Measurements from ENCODE around the gene DCD. TPM values are rescaled to one million over a fixed set of nuclear protein-coding genes. Genes with fewer than 3 reads are reported as not detected.

Gene DCD
- total and polyA plus RNA-seq, 2 experiments from 2014 or later: not detected

GRCh38 chr12:54602661-54603060 is 45.5 kb downstream of the DCD start:
- WGBS (ENCODE audit: low lambda C conversion rate, missing lambda C conversion rate): 34% methylated on average over 2 of the region's 2 CpGs
- H3K27me3 ChIP-seq: peaks cover 12% of the 10 kb centered on the region
- H3K9me3 ChIP-seq (ENCODE audit: low read depth): no peaks in the 10 kb centered on the region
- H3K4me3 ChIP-seq: no peak overlapping the region
- H3K4me2 ChIP-seq: no peak overlapping the region
- H3K36me3 ChIP-seq (replicated peaks; ENCODE audit: insufficient read depth, low read depth): no peaks in the 10 kb centered on the region
- H4K20me1 ChIP-seq (ENCODE audit: insufficient read depth, poor library complexity, severe bottlenecking): no peaks in the 10 kb centered on the region
- no peak for DNase-seq (ENCODE audit: low spot score)
- no peak overlapping the region for H2AFZ ChIP-seq
- no peak for TF ChIP-seq EZH2phosphoT487 (IDR thresholded peaks at IDR 0.05; ENCODE audit: low read depth, severe bottlenecking, unreplicated experiment)
- no peak for TF ChIP-seq CTCF (IDR thresholded peaks at IDR 0.05; ENCODE audit: poor library complexity)
- TF ChIP-seq EZH2 (IDR thresholded peaks at IDR 0.05; ENCODE audit: borderline replicate concordance): no peak
- H3K79me2 ChIP-seq: no peaks in the 10 kb centered on the region
- H3K27ac ChIP-seq: no peak overlapping the region
- H3K9me2 ChIP-seq (replicated peaks; ENCODE audit: insufficient read depth): no peaks in the 10 kb centered on the region
- H3K4me1 ChIP-seq (ENCODE audit: insufficient read depth): no peaks in the 10 kb centered on the region

- H4K20me1 ChIP-seq (ENCODE audit: insufficient read depth, poor library complexity, severe bottlenecking): no peaks in the 10 kb centered on the region
- H3K4me3 ChIP-seq: no peak overlapping the region
- peak; percentile 35 for DNase-seq (ENCODE audit: low spot score)
- H3K9me2 ChIP-seq (replicated peaks; ENCODE audit: insufficient read depth): no peaks in the 10 kb centered on the region
- H3K36me3 ChIP-seq (replicated peaks; ENCODE audit: insufficient read depth, low read depth): no peaks in the 10 kb centered on the region
- H3K4me2 ChIP-seq: no peak overlapping the region
- no peak overlapping the region for H3K27ac ChIP-seq
- no peaks in the 10 kb centered on the region for H3K79me2 ChIP-seq
- no peaks in the 10 kb centered on the region for H3K4me1 ChIP-seq (ENCODE audit: insufficient read depth)
- TF ChIP-seq EZH2 (IDR thresholded peaks at IDR 0.05; ENCODE audit: borderline replicate concordance) (no peak), EZH2phosphoT487 (IDR thresholded peaks at IDR 0.05; ENCODE audit: low read depth, severe bottlenecking, unreplicated experiment) (no peak), CTCF (IDR thresholded peaks at IDR 0.05; ENCODE audit: poor library complexity) (no peak)
- H3K27me3 ChIP-seq: peaks cover 6% of the 10 kb centered on the region
- no peak overlapping the region for H2AFZ ChIP-seq
- WGBS (ENCODE audit: low lambda C conversion rate, missing lambda C conversion rate): 62% methylated on average over 4 of the region's 4 CpGs
- H3K9me3 ChIP-seq (ENCODE audit: low read depth): no peaks in the 10 kb centered on the region
Measured at GRCh38 chr12:54601841-54602240, 46.3 kb downstream of the DCD start.

GRCh38 chr12:54598970-54599369 is 49.2 kb downstream of the DCD start:
- TF ChIP-seq EZH2phosphoT487 (IDR thresholded peaks at IDR 0.05; ENCODE audit: low read depth, severe bottlenecking, unreplicated experiment) (no peak), EZH2 (IDR thresholded peaks at IDR 0.05; ENCODE audit: borderline replicate concordance) (no peak), CTCF (IDR thresholded peaks at IDR 0.05; ENCODE audit: poor library complexity) (no peak)
- Histone ChIP-seq H3K4me2 (no peak overlapping the region), H3K4me1 (ENCODE audit: insufficient read depth) (peaks cover 2% of the 10 kb centered on the region), H3K36me3 (replicated peaks; ENCODE audit: insufficient read depth, low read depth) (no peaks in the 10 kb centered on the region), H4K20me1 (ENCODE audit: insufficient read depth, poor library complexity, severe bottlenecking) (no peaks in the 10 kb centered on the region), H3K9me2 (replicated peaks; ENCODE audit: insufficient read depth) (no peaks in the 10 kb centered on the region), H3K79me2 (no peaks in the 10 kb centered on the region), H3K4me3 (no peak overlapping the region), H2AFZ (no peak overlapping the region), H3K27me3 (peaks cover 3% of the 10 kb centered on the region), H3K9me3 (ENCODE audit: low read depth) (no peaks in the 10 kb centered on the region), H3K27ac (no peak overlapping the region)
- 88% methylated on average over 5 of the region's 5 CpGs for WGBS (ENCODE audit: low lambda C conversion rate, missing lambda C conversion rate)
- DNase-seq (ENCODE audit: low spot score): no peak

- TF ChIP-seq EZH2 (IDR thresholded peaks at IDR 0.05; ENCODE audit: borderline replicate concordance) (no peak), EZH2phosphoT487 (IDR thresholded peaks at IDR 0.05; ENCODE audit: low read depth, severe bottlenecking, unreplicated experiment) (no peak), CTCF (IDR thresholded peaks at IDR 0.05; ENCODE audit: poor library complexity) (peak; percentile 90)
- Histone ChIP-seq H3K4me2 (no peak overlapping the region), H3K79me2 (no peaks in the 10 kb centered on the region), H3K27me3 (peaks cover 3% of the 10 kb centered on the region), H3K9me2 (replicated peaks; ENCODE audit: insufficient read depth) (no peaks in the 10 kb centered on the region), H3K4me1 (ENCODE audit: insufficient read depth) (peaks cover 7% of the 10 kb centered on the region), H3K27ac (no peak overlapping the region), H2AFZ (no peak overlapping the region), H3K36me3 (replicated peaks; ENCODE audit: insufficient read depth, low read depth) (no peaks in the 10 kb centered on the region), H3K4me3 (no peak overlapping the region), H4K20me1 (ENCODE audit: insufficient read depth, poor library complexity, severe bottlenecking) (no peaks in the 10 kb centered on the region), H3K9me3 (ENCODE audit: low read depth) (no peaks in the 10 kb centered on the region)
- DNase-seq (ENCODE audit: low spot score): peak; percentile 83
- 32% methylated on average over 3 of the region's 3 CpGs for WGBS (ENCODE audit: low lambda C conversion rate, missing lambda C conversion rate)
Measured at GRCh38 chr12:54596526-54596946, 51.6 kb downstream of the DCD start.

Measured in hepatocyte (in vitro differentiated cells).